GM21447 (cell line): Measurements from ENCODE around the gene EPHB1.

Source experiments
- ATAC-seq: cut with Tn5 transposase; IDR thresholded peaks from one replicate; pipeline ENCODE4 v1.9.1; 2021; ENCODE audit not compliant: unreplicated experiment

EPHB1 gene

GRCh38 chr3:135076341-135076740, 281.3 kb downstream of the EPHB1 start:
- no peak for ATAC-seq

- ATAC-seq: no peak
These were observed 282.1 kb downstream of the EPHB1 start for GRCh38 chr3:135077186-135077585.

GRCh38 chr3:135078283-135078682, 283.2 kb downstream of the EPHB1 start:
- no peak for ATAC-seq

GRCh38 chr3:135079095-135079494, 284.0 kb downstream of the EPHB1 start:
- ATAC-seq: no peak

GRCh38 chr3:135081451-135081850, 286.4 kb downstream of the EPHB1 start:
- ATAC-seq: no peak

GRCh38 chr3:135081856-135082434, 286.9 kb downstream of the EPHB1 start:
- ATAC-seq: no peak

- ATAC-seq: no peak
These were observed 287.6 kb downstream of the EPHB1 start for GRCh38 chr3:135082706-135083105.

GRCh38 chr3:135083179-135083578, 288.1 kb downstream of the EPHB1 start:
- ATAC-seq: no peak

GRCh38 chr3:135083756-135084155, 288.7 kb downstream of the EPHB1 start:
- no peak for ATAC-seq

- no peak for ATAC-seq
These were observed 289.3 kb downstream of the EPHB1 start for GRCh38 chr3:135084405-135084804.

GRCh38 chr3:135084976-135085375, 289.9 kb downstream of the EPHB1 start:
- ATAC-seq: no peak

GRCh38 chr3:135085652-135086436, 290.8 kb downstream of the EPHB1 start:
- ATAC-seq: no peak

GRCh38 chr3:135087782-135088181, 292.7 kb downstream of the EPHB1 start:
- no peak for ATAC-seq

- no peak for ATAC-seq
These were observed 294.4 kb downstream of the EPHB1 start for GRCh38 chr3:135089451-135089850.

GRCh38 chr3:135090020-135090717, 295.1 kb downstream of the EPHB1 start:
- no peak for ATAC-seq

- no peak for ATAC-seq
These were observed 296.9 kb downstream of the EPHB1 start for GRCh38 chr3:135091946-135092345.

GRCh38 chr3:135093121-135093520, 298.1 kb downstream of the EPHB1 start:
- no peak for ATAC-seq

GRCh38 chr3:135097276-135097946, 302.4 kb downstream of the EPHB1 start:
- ATAC-seq: no peak

GRCh38 chr3:135099734-135100355, 304.8 kb downstream of the EPHB1 start:
- no peak for ATAC-seq

GRCh38 chr3:135100366-135100765, 305.3 kb downstream of the EPHB1 start:
- ATAC-seq: no peak

GRCh38 chr3:135103917-135104316, 308.9 kb downstream of the EPHB1 start:
- ATAC-seq: no peak
